Panc1 (cell line): ENCODE measurements around the gene PRLH. TPM values are rescaled to one million over a fixed set of nuclear protein-coding genes. Genes with fewer than 3 reads are reported as not detected.

Experiments
- ATAC-seq: fragments of 200-7000 bp; cut with Tn5 transposase; 2 replicates; pipeline ENCODE4 v1.9.1; 2020; ENCODE audit warnings: mild to moderate bottlenecking, moderate library complexity
- BruUV-seq: library from RNA; stranded (reverse); fragments of 400-500 nt; replicated peaks from 2 replicates; lab custom pipeline; 2021; lab: Mats Ljungman, UMichigan
- CTCF ChIA-PET: fragments of 300-600 bp; sonication (Branson Sonifier 250); formaldehyde crosslinking; loops from one replicate; lab custom pipeline; 2022; ENCODE audit warnings: antibody characterized with exemption; lab: Charles Lee
- POLR2A ChIA-PET: fragments of 300-600 bp; sonication (Branson Sonifier 250); formaldehyde crosslinking; loops from one replicate; lab custom pipeline; 2022; ENCODE audit warnings: antibody characterized with exemption; lab: Charles Lee
- DNase-seq: peaks from one replicate; pipeline ENCODE4 v3.0.0-alpha.2; 2010; ENCODE audit warnings: low read depth, low spot score
- H3K27ac ChIP-seq: 2 replicates; pipeline ENCODE4 v1.5.1; 2011; ENCODE audit warnings: mild to moderate bottlenecking, low read length, inconsistent platforms
- H3K27me3 ChIP-seq: fragments of 200-500 bp; sonication (Bioruptor generic); 2 replicates; pipeline ENCODE4 v1.6.0; 2014; ENCODE audit warnings: low read length, inconsistent platforms; ENCODE audit not compliant: control insufficient read depth, insufficient read depth
- H3K36me3 ChIP-seq: fragments of 200-500 bp; sonication (Bioruptor generic); 2 replicates; pipeline ENCODE4 v1.5.1; 2014; ENCODE audit warnings: inconsistent platforms, mild to moderate bottlenecking, low read length, moderate library complexity; ENCODE audit not compliant: control insufficient read depth, insufficient read depth
- H3K4me1 ChIP-seq: 2 replicates; pipeline ENCODE4 v1.5.1; 2011; ENCODE audit warnings: inconsistent platforms, mild to moderate bottlenecking, low read length, moderate library complexity; ENCODE audit not compliant: control insufficient read depth, insufficient read depth
- H3K4me3 ChIP-seq, 2 experiments: 2 replicates each; pipeline ENCODE4 v1.5.1; 2011 to 2012; ENCODE audit warnings: low read depth in 2 of 2, low read length in 2 of 2, mild to moderate bottlenecking in 2 of 2, inconsistent platforms in 1 of 2, moderate library complexity in 1 of 2
- H3K9me3 ChIP-seq: fragments of 200-500 bp; sonication (Bioruptor generic); 2 replicates; pipeline ENCODE4 v1.5.1; 2014; ENCODE audit warnings: low read depth, mild to moderate bottlenecking, inconsistent platforms, low read length, moderate library complexity; ENCODE audit not compliant: control insufficient read depth, insufficient read depth
- CTCF ChIP-seq: fragments of 450-650 bp; IDR thresholded peaks from 2 replicates; pipeline ENCODE4 v1.5.1; 2017; ENCODE audit warnings: mild to moderate bottlenecking
- POLR2AphosphoS5 ChIP-seq: IDR thresholded peaks from 2 replicates; pipeline ENCODE4 v1.6.1; 2012; ENCODE audit warnings: mild to moderate bottlenecking, low read depth, low read length, moderate library complexity
- REST ChIP-seq, 2 experiments: IDR thresholded peaks; 2 replicates each; pipeline ENCODE4 v1.6.1; 2011 to 2012; ENCODE audit warnings: low read depth in 2 of 2, control low read depth in 1 of 2, low read length in 1 of 2, mild to moderate bottlenecking in 1 of 2, moderate library complexity in 1 of 2; ENCODE audit not compliant: insufficient read depth in 1 of 2
- SIN3A ChIP-seq: IDR thresholded peaks from 2 replicates; pipeline ENCODE4 v1.6.1; 2012; ENCODE audit warnings: low read depth, mild to moderate bottlenecking, low read length, moderate library complexity, borderline replicate concordance; ENCODE audit not compliant: insufficient read depth
- TCF7L2 ChIP-seq: IDR thresholded peaks from 2 replicates; pipeline ENCODE4 v1.6.1; 2011; ENCODE audit warnings: mild to moderate bottlenecking, low read depth, low read length, inconsistent platforms
- in situ Hi-C: cut with HindIII; loops from 2 replicates; pipeline ENCODE4 v1.10.0; 2016; ENCODE audit warnings: low sequenced_read_pairs, low pct_unique_long_range_greater_than_20kb
- intact Hi-C: fragments of 100-400 bp; cut with micrococcal nuclease; formaldehyde crosslinking; loops from one replicate; pipeline ENCODE4 v1.10.0; 2022; ENCODE audit not compliant: unreplicated experiment
- total RNA-seq: library from RNA; stranded (reverse); gene quantifications from one replicate; pipeline ENCODE4 v1.2.1, GENCODE V29; 2021; ENCODE audit not compliant: unreplicated experiment

The PRLH gene
- total RNA-seq, 1 experiment from 2014 or later = not detected

DNA sequence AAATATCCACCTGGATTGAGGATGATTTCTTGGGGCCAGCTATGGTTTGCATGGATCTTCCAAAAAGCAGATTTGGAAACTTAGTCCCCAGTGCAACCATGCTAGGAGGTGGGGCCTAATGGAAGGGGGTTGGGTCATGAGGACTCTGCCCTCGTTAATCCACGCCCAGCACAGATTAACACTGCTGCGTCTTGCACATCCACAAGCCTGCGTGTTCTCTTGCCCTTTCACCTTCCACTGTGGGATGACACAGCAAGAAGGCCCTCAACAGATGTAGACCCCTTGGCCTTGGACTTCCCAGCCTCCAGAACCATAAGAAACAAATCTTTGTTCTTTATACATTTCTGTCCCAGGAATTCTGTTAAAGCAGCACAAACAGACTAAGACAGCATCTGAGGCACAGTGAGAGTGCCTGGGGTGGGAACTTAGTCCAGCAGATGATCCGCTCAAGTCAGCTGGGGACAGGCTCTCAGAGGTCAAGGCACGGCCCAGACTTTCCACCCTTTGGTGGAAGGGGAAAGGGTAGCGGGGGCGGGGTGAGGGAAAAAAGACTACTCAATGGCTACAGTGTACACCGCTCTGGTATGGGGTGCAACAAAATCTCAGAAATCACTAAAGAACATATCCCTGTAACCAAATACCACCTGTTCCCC, 21.8 kb downstream of the PRLH start (continued):
- no peak for TF ChIP-seq REST (IDR thresholded peaks at IDR 0.05; ENCODE audit: insufficient read depth in 1 of 2, low read depth in 2 of 2, low read length in 1 of 2)

GRCh38 chr2:237590272-237591140, 24.1 kb downstream of the PRLH start, which contains the start of gene RAB17:
Gene RAB17, minus strand, starts transcription at chr2:237590734. Its CDS starts 4,580 bp downstream, at chr2:237586154.
- no TSS peak for BruUV-seq
- intact Hi-C loops = loop anchor here (10.0 kb wide), 1 partner anchor 154 kb away; no protein-coding TSS in a partner anchor
- peak within 1 kb of the TSS; percentile 82 for H3K27ac ChIP-seq

More at GRCh38 chr2:237590272-237591140, 24.1 kb downstream of the PRLH start, which contains the start of gene RAB17:
- DNase-seq (no peak), ATAC-seq (peak; percentile 50)
- Histone ChIP-seq H3K4me3 (peak within 1 kb of the TSS; percentile 27 to 42), H3K36me3 (no peaks in the 10 kb centered on the region; the same call in 1 of the 2 replicates), H3K9me3 (no peaks in the 10 kb centered on the region), H3K4me1 (peaks cover 39% of the 10 kb centered on the region), H3K27me3 (no peaks in the 10 kb centered on the region)
- in situ Hi-C loops = no loop called here
- TF ChIP-seq CTCF = no peak
- no peak for TF ChIP-seq POLR2AphosphoS5
- TF ChIP-seq TCF7L2 = no peak
- TF ChIP-seq SIN3A = no peak
- TF ChIP-seq REST (IDR thresholded peaks at IDR 0.05; ENCODE audit: insufficient read depth in 1 of 2, low read depth in 2 of 2, low read length in 1 of 2) = no peak
- CTCF ChIA-PET = no interaction called here
- POLR2A ChIA-PET = interaction anchor here (0.6 to 0.7 kb wide), 3 partner anchors 45 to 89 kb away, joined by 3 to 6 read pairs (median 4); no protein-coding TSS in a partner anchor
